OCI-LY3 (cell line): ENCODE measurements around the gene KNL1.
"Not testable (repeated sequence)": the region's sequence is repeated elsewhere in the genome, so short reads cannot be mapped to it uniquely, and the experiment has no call there.

Source experiments
- H2AFZ ChIP-seq: fragments of 200-600, 300-600 bp; shearing (Covaris generic); 2 replicates; pipeline ENCODE4 v1.6.0; 2014; ENCODE audit warnings: antibody characterized with exemption, low read depth, low read length
- H3K27ac ChIP-seq: fragments of 200-600, 300-600 bp; sonication (generic); 2 replicates; pipeline ENCODE4 v1.5.1; 2014; ENCODE audit warnings: mild to moderate bottlenecking, low read length, moderate library complexity, mixed read lengths
- H3K27me3 ChIP-seq: fragments of 200-600, 300-600 bp; sonication (generic); 2 replicates; pipeline ENCODE4 v1.6.1; 2014; ENCODE audit warnings: low read depth, low read length, mixed read lengths
- H3K36me3 ChIP-seq: fragments of 200-600, 300-600 bp; sonication (generic); replicated peaks from 2 replicates; pipeline ENCODE3; 2014; ENCODE audit warnings: low read depth, low read length, mixed read lengths
- H3K4me1 ChIP-seq: fragments of 300-600, 200-600 bp; sonication (generic); 2 replicates; pipeline ENCODE4 v1.6.1; 2014; ENCODE audit warnings: low read length, mixed read lengths
- H3K4me2 ChIP-seq: fragments of 200-600, 300-600 bp; sonication (generic); 2 replicates; pipeline ENCODE4 v1.6.1; 2014; ENCODE audit warnings: low read length, mixed read lengths
- H3K4me3 ChIP-seq: fragments of 300-600, 200-600 bp; sonication (generic); 2 replicates; pipeline ENCODE4 v1.5.1; 2014; ENCODE audit warnings: antibody characterized with exemption, mild to moderate bottlenecking, low read length, moderate library complexity
- H3K79me2 ChIP-seq: fragments of 300-600, 200-600 bp; shearing (Covaris generic); 2 replicates; pipeline ENCODE4 v1.6.1; 2014; ENCODE audit warnings: mild to moderate bottlenecking, low read length, mixed read lengths
- H3K9ac ChIP-seq: fragments of 300-600, 200-600 bp; shearing (Covaris generic); 2 replicates; pipeline ENCODE4 v1.6.0; 2014; ENCODE audit warnings: mild to moderate bottlenecking, low read length, moderate library complexity
- H3K9me3 ChIP-seq: fragments of 200-600, 300-600 bp; shearing (Covaris generic); 2 replicates; pipeline ENCODE4 v1.6.1; 2014; ENCODE audit warnings: low read length, mixed read lengths; ENCODE audit not compliant: insufficient read depth
- H4K20me1 ChIP-seq: fragments of 200-600, 300-600 bp; sonication (generic); 2 replicates; pipeline ENCODE4 v1.6.1; 2016; ENCODE audit warnings: low read length, mixed read lengths; ENCODE audit not compliant: insufficient read depth
- CTCF ChIP-seq: fragments of 200-600, 300-600 bp; sonication (generic); IDR thresholded peaks from 2 replicates; pipeline ENCODE4 v1.5.1; 2014; ENCODE audit warnings: antibody characterized with exemption, low read length, low read depth
- EZH2phosphoT487 ChIP-seq: fragments of 200-600 bp; shearing (Covaris generic); IDR thresholded peaks from 2 replicates; pipeline ENCODE4 v1.6.1; 2018; ENCODE audit warnings: antibody characterized with exemption, mixed run types, low read depth

The KNL1 gene

DNA sequence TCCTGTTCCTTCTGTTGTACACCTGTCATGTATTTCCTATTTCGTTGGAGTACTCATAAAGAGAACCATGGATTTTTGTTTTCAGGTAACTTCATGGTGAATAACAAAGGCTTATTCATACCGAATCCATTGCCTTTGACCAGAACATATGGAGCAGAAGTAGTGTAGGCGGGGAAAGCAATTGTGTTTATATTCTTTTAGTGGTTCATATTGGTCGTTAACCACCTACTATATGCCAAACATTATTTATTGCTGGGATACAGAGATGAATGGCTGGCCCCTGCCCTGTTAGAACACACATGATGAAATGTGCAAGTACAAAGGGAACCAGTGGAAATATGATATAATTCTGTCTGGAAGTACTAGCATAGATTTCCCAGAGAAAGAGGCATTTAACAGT is 15.2 kb upstream of the KNL1 start:
- H3K9me3 ChIP-seq, result no peaks in the 10 kb centered on the region
- no peaks in the 10 kb centered on the region for H3K79me2 ChIP-seq
- H3K4me1 ChIP-seq, result no peaks in the 10 kb centered on the region
- H2AFZ ChIP-seq, result no peak overlapping the region
- H4K20me1 ChIP-seq, result no peaks in the 10 kb centered on the region
- no peak overlapping the region for H3K4me2 ChIP-seq
- no peak overlapping the region for H3K4me3 ChIP-seq
- H3K9ac ChIP-seq, result no peak overlapping the region
- no peak overlapping the region for H3K27ac ChIP-seq
- H3K27me3 ChIP-seq, result no peaks in the 10 kb centered on the region
- TF ChIP-seq EZH2phosphoT487, result no peak
- TF ChIP-seq CTCF, result no peak
- H3K36me3 ChIP-seq, result peaks cover 17% of the 10 kb centered on the region

GRCh38 chr15:40581796-40582195 is 12.3 kb upstream of the KNL1 start:
- not testable (repeated sequence) for H3K27ac ChIP-seq, H3K27me3 ChIP-seq, H3K4me3 ChIP-seq, H3K9ac ChIP-seq, H3K4me2 ChIP-seq, H3K4me1 ChIP-seq, H4K20me1 ChIP-seq, H3K9me3 ChIP-seq, H3K79me2 ChIP-seq, H3K36me3 ChIP-seq, H2AFZ ChIP-seq

GRCh38 chr15:40582726-40583246 is 11.3 kb upstream of the KNL1 start:
- H3K27ac ChIP-seq, result no peak overlapping the region
- H3K36me3 ChIP-seq, result no peaks in the 10 kb centered on the region
- no peak overlapping the region for H3K4me2 ChIP-seq
- TF ChIP-seq EZH2phosphoT487, result no peak
- no peak for TF ChIP-seq CTCF
- H3K9ac ChIP-seq, result no peak overlapping the region
- no peak overlapping the region for H2AFZ ChIP-seq
- no peaks in the 10 kb centered on the region for H3K79me2 ChIP-seq
- no peaks in the 10 kb centered on the region for H3K9me3 ChIP-seq
- no peak overlapping the region for H3K4me3 ChIP-seq
- no peaks in the 10 kb centered on the region for H4K20me1 ChIP-seq
- H3K4me1 ChIP-seq, result no peaks in the 10 kb centered on the region
- H3K27me3 ChIP-seq, result no peaks in the 10 kb centered on the region

- TF ChIP-seq CTCF (no peak), EZH2phosphoT487 (no peak)
- Histone ChIP-seq H3K27ac (no peak overlapping the region), H4K20me1 (no peaks in the 10 kb centered on the region), H2AFZ (no peak overlapping the region), H3K4me3 (no peak overlapping the region), H3K79me2 (no peaks in the 10 kb centered on the region), H3K4me1 (no peaks in the 10 kb centered on the region), H3K4me2 (no peak overlapping the region), H3K9ac (no peak overlapping the region), H3K9me3 (no peaks in the 10 kb centered on the region), H3K36me3 (no peaks in the 10 kb centered on the region), H3K27me3 (no peaks in the 10 kb centered on the region; the same call in 1 of the 2 replicates)
These were observed 9.9 kb upstream of the KNL1 start for GRCh38 chr15:40584191-40584590.

DNA sequence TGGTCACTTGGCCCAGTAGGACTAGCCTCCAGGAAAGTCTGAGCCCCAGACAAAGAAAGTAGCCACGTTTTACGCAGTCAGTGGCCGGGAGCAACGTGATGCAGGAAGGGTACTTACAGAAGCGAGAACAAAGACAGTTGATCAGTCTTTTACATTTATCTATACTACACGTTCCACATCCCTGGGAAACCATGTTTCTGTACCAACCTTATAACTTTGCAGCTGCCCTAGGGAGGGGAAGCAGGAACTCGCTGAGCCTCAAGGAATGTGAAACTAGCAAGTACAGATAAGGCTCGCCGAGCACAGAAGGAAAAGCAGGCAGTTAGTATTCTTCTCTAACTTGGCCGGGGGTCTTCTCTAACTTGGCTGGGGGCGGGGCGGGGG is 3.4 kb upstream of the KNL1 start:
- peaks cover 24% of the 10 kb centered on the region for H3K4me1 ChIP-seq
- H3K27me3 ChIP-seq, result peaks cover 3% of the 10 kb centered on the region; the same call in 1 of the 2 replicates
- H3K9me3 ChIP-seq, result no peaks in the 10 kb centered on the region
- TF ChIP-seq EZH2phosphoT487 (no peak), CTCF (no peak)
- no peak overlapping the region for H3K27ac ChIP-seq
- H3K9ac ChIP-seq, result peak overlapping the region; percentile 33
- no peaks in the 10 kb centered on the region for H4K20me1 ChIP-seq
- H3K79me2 ChIP-seq, result peaks cover 13% of the 10 kb centered on the region
- peak overlapping the region; percentile 76 for H3K4me3 ChIP-seq
- H3K4me2 ChIP-seq, result peak overlapping the region; percentile 77
- peak overlapping the region; percentile 79 for H2AFZ ChIP-seq
- no peaks in the 10 kb centered on the region for H3K36me3 ChIP-seq
